SK-N-SH (cell line): ENCODE measurements around the gene CCDC57. TPM values are rescaled to one million over a fixed set of nuclear protein-coding genes. Genes with fewer than 3 reads are reported as not detected.
A peak's percentile ranks its signal among the peaks of the same experiment; 100 is the strongest.

Experiments
- CHD2 ChIP-seq: fragments of 150-350 bp; IDR thresholded peaks from 2 replicates; pipeline ENCODE4 v1.6.1; 2018; ENCODE audit warnings: low read length; ENCODE audit not compliant: partially characterized antibody
- ELF1 ChIP-seq: IDR thresholded peaks from 2 replicates; pipeline ENCODE4 v1.4.0; 2012
- EZH2phosphoT487 ChIP-seq: fragments of 200-600 bp; sonication (generic); IDR thresholded peaks from 2 replicates; pipeline ENCODE4 v1.6.1; 2017; ENCODE audit warnings: low read depth, mixed run types, mild to moderate bottlenecking, antibody characterized with exemption, moderate library complexity, borderline replicate concordance
- FOSL2 ChIP-seq: IDR thresholded peaks from 2 replicates; pipeline ENCODE4 v1.4.0; 2012; ENCODE audit warnings: low read depth, mild to moderate bottlenecking, moderate library complexity, borderline replicate concordance
- FOXJ3 ChIP-seq: sonication (generic); formaldehyde crosslinking; IDR thresholded peaks from 2 replicates; pipeline ENCODE4 v1.5.1; 2020; ENCODE audit warnings: mild to moderate bottlenecking, missing genetic modification reagents
- GABPA ChIP-seq: IDR thresholded peaks from 2 replicates; pipeline ENCODE4 v1.4.0; 2012; ENCODE audit warnings: low read depth, mild to moderate bottlenecking
- GATA2 ChIP-seq: sonication (generic); formaldehyde crosslinking; IDR thresholded peaks from 2 replicates; pipeline ENCODE4 v1.5.0; 2020; ENCODE audit warnings: mild to moderate bottlenecking, missing genetic modification reagents
- MXI1 ChIP-seq: IDR thresholded peaks from 2 replicates; pipeline ENCODE4 v1.6.1; 2012; ENCODE audit warnings: mild to moderate bottlenecking, low read depth, low read length, improper control_type of control experiment
- NFIC ChIP-seq: IDR thresholded peaks from 2 replicates; pipeline ENCODE4 v1.4.0; 2012; ENCODE audit warnings: borderline replicate concordance
- TCF12 ChIP-seq: IDR thresholded peaks from 2 replicates; pipeline ENCODE4 v1.4.0; 2012
- ZBTB33 ChIP-seq: IDR thresholded peaks from 2 replicates; pipeline ENCODE4 v1.4.0; 2012; ENCODE audit warnings: low read depth, borderline replicate concordance
- polyA plus RNA-seq, 3 experiments: library from polyadenylated mRNA; depleted of rRNA; stranded (reverse); fragments of >200 nt; gene quantifications; 2 replicates each; pipeline ENCODE4 v1.2.3, GENCODE V29; 2012
- TF ChIP-seq, protein P1 (sequence below): IDR thresholded peaks from 2 replicates; pipeline ENCODE4 v1.6.1; 2012; ENCODE audit warnings: mild to moderate bottlenecking, low read depth, low read length, moderate library complexity
- TF ChIP-seq, protein P2 (sequence below): IDR thresholded peaks from 2 replicates; pipeline ENCODE4 v1.4.0; 2012; ENCODE audit warnings: low read depth, borderline replicate concordance
- TF ChIP-seq, protein P3 (sequence below): IDR thresholded peaks from 2 replicates; pipeline ENCODE4; 2012

Gene CCDC57
- polyA plus RNA-seq, 1 of the 3 experiments (the other 2 are of a cell fraction): 68.6 TPM

DNA sequence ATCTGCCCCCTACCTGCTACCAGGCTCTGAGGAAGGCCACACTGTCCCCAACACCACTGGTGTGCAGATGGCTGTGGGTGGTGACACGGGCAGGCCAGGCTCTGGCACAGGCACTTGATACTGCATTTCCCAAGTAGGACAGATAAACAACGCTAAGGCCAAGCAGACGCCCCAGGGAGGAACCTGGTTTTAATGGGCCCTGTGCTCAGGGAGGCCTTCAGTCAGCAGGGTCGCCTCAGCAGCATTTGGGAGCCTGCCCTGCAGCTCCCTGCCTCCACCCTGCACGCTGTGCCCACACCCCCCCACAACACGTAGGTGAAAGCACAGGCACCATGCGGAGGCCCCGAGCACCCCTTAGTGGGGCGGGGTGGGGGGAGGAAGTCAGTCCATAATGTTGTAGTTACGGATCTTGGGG is 111.3 kb downstream of the CCDC57 start (continued):
- TF ChIP-seq, protein P1, sequence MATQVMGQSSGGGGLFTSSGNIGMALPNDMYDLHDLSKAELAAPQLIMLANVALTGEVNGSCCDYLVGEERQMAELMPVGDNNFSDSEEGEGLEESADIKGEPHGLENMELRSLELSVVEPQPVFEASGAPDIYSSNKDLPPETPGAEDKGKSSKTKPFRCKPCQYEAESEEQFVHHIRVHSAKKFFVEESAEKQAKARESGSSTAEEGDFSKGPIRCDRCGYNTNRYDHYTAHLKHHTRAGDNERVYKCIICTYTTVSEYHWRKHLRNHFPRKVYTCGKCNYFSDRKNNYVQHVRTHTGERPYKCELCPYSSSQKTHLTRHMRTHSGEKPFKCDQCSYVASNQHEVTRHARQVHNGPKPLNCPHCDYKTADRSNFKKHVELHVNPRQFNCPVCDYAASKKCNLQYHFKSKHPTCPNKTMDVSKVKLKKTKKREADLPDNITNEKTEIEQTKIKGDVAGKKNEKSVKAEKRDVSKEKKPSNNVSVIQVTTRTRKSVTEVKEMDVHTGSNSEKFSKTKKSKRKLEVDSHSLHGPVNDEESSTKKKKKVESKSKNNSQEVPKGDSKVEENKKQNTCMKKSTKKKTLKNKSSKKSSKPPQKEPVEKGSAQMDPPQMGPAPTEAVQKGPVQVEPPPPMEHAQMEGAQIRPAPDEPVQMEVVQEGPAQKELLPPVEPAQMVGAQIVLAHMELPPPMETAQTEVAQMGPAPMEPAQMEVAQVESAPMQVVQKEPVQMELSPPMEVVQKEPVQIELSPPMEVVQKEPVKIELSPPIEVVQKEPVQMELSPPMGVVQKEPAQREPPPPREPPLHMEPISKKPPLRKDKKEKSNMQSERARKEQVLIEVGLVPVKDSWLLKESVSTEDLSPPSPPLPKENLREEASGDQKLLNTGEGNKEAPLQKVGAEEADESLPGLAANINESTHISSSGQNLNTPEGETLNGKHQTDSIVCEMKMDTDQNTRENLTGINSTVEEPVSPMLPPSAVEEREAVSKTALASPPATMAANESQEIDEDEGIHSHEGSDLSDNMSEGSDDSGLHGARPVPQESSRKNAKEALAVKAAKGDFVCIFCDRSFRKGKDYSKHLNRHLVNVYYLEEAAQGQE: no peak
- TF ChIP-seq, protein P2, sequence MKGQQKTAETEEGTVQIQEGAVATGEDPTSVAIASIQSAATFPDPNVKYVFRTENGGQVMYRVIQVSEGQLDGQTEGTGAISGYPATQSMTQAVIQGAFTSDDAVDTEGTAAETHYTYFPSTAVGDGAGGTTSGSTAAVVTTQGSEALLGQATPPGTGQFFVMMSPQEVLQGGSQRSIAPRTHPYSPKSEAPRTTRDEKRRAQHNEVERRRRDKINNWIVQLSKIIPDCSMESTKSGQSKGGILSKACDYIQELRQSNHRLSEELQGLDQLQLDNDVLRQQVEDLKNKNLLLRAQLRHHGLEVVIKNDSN: no peak
- TF ChIP-seq ZBTB33 (no peak), EZH2phosphoT487 (no peak), ELF1 (no peak), GATA2 (CRISPR knock-in tag) (0 out of 2 replicates have a peak, but pooled peaks have one; percentile 13), CHD2 (peak; percentile 50), MXI1 (peak; percentile 55; the same call in 1 of the 2 replicates), FOXJ3 (peak; percentile 78; the same call in 1 of the 2 replicates), NFIC (no peak), TCF12 (no peak), FOSL2 (no peak), GABPA (no peak)
- TF ChIP-seq, protein P3, sequence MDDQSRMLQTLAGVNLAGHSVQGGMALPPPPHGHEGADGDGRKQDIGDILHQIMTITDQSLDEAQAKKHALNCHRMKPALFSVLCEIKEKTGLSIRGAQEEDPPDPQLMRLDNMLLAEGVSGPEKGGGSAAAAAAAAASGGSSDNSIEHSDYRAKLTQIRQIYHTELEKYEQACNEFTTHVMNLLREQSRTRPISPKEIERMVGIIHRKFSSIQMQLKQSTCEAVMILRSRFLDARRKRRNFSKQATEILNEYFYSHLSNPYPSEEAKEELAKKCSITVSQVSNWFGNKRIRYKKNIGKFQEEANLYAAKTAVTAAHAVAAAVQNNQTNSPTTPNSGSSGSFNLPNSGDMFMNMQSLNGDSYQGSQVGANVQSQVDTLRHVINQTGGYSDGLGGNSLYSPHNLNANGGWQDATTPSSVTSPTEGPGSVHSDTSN: no peak
